Fibroblast of villous mesenchyme (primary cell): Measurements from ENCODE around the gene EVX1. TPM values are rescaled to one million over a fixed set of nuclear protein-coding genes. Genes with fewer than 3 reads are reported as not detected.

Experiments
- DNase-seq: peaks from one replicate; pipeline ENCODE4 v3.0.0-alpha.2; 2010; ENCODE audit warnings: low read depth
- H3K4me3 ChIP-seq: 2 replicates; pipeline ENCODE4 v1.5.1; 2011; ENCODE audit warnings: low read depth, mild to moderate bottlenecking, low read length
- CTCF ChIP-seq: IDR thresholded peaks from 2 replicates; pipeline ENCODE4 v1.5.1; 2012; ENCODE audit warnings: low read depth, mild to moderate bottlenecking, low read length; ENCODE audit not compliant: insufficient read depth
- total RNA-seq: library from RNA; depleted of rRNA; stranded (reverse); fragments of >200 nt; gene quantifications from 2 replicates; pipeline ENCODE4 v1.2.3, GENCODE V29; 2012

The EVX1 gene
- total RNA-seq, 1 donor: not detected

- DNase-seq: no peak
- no peak overlapping the region for H3K4me3 ChIP-seq
- TF ChIP-seq CTCF: no peak
These were observed 5.1 kb downstream of the EVX1 start for GRCh38 chr7:27247452-27248426.

DNA sequence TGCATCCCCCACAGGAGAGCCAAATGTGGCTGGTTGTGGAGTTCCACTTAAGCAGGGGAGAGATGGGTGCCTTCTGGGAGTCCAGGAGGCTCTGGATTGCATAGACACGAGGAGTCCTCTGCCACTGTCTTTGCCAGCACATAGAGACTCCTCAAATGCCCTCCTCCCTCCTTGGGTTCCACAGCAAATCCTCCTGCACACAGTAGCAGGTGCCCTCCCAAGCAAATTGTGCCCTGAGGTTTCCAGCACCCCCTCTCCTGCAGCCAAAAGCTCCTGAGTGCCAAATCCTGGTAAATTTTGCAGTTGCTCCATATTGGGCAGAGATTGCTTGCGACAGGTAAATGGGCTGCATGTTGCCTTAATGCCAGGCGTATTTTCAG lies 5.8 kb downstream of the EVX1 start:
- no peak for TF ChIP-seq CTCF
- DNase-seq: no peak
- H3K4me3 ChIP-seq: no peak overlapping the region

DNA sequence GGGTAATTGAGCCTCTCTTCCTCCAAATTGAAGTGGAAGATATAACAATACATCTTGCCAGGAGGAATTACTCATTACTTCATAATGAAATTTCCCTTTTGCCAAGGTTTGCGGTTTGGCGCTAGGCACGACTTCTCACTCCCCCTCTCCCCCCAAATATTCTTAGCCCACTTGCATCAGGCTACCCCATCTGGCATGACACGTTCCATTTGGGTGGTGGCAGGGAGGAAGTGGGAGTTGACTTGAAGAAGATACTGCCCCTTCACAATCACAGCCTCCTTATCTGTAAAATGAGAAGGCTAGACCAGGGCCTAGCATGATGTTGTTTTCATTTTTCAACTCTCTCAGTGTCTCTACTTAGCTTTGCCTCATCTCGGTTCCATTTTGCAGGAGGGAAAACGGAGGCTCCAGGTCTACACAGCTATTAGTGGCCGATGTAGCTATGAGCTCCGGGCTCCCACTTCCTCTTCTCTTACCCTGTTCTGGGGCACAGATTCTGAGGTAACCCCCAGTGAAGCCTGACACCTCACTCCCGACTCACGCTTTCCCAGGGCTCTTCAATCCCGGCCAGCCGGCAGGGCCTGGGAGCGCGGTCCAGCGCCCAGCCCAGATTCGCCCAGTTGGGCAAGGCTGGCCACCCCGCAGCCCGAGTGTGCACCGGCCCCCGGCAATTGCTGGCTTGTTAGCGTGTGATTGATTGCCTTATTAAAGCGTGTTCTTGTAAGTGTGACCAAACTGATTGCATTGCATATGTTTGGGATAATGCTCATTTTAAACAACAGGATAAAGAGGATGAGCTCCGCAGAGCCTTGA lies 6.5 kb downstream of the EVX1 start:
- H3K4me3 ChIP-seq: no peak overlapping the region
- DNase-seq: no peak
- TF ChIP-seq CTCF: no peak

DNA sequence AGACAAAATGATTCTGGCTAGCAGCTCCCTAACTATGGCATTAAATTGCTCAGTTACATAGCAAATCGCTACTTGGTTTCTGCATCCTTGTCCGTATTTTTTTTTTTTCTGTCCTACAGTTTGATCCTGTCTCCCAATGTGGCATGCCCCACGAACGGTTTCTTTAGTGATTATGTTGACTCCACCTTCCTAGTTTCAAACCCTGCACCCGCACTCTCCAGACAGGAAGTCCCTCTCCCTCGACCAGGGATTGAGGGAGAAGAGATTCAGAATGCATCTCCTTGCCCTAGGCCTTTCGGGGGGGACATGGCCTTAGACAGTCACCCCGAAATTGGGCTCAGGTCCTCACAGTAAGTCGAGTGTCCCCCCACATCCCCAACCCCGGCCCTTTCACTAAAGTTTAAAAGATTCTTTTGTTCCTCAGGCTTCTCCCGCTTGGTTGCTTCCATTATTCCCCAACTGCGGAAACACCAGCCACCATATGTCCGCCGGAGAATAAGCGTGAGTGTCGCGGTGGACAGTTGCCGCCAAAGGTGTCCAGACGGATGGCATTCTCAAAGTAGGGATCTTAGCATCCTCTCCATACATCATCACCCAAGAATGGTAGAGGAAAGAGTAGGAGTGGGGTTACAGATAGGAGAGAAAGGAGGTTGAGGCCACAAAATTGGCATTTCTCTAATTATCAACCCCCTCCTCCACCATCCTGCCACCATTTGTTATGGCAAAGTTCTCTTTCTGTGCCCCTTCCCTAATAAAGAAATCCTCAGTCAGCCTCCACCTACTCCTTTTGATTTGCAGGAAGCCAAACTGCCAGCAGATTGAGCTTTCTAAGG lies 7.3 kb downstream of the EVX1 start:
- no peak for TF ChIP-seq CTCF
- H3K4me3 ChIP-seq: no peak overlapping the region
- no peak for DNase-seq

- no peak overlapping the region for H3K4me3 ChIP-seq
- no peak for DNase-seq
- TF ChIP-seq CTCF: no peak
These were observed 8.0 kb downstream of the EVX1 start for GRCh38 chr7:27250557-27251070.

- no peak for TF ChIP-seq CTCF
- DNase-seq: no peak
- no peak overlapping the region for H3K4me3 ChIP-seq
These were observed 8.6 kb downstream of the EVX1 start for GRCh38 chr7:27251136-27251651.
